GM23338 (cell line): ENCODE measurements around the gene CA7.

Experiments
- ETS1 ChIP-seq: IDR thresholded peaks from 2 replicates; pipeline ENCODE4 v1.6.1; 2016; ENCODE audit warnings: antibody characterized with exemption
- EZH2phosphoT487 ChIP-seq: fragments of 200-600 bp; sonication (generic); IDR thresholded peaks from one replicate; pipeline ENCODE4 v1.8.1; 2018; ENCODE audit warnings: antibody characterized with exemption; ENCODE audit not compliant: unreplicated experiment
- POLR2AphosphoS5 ChIP-seq: IDR thresholded peaks from 2 replicates; pipeline ENCODE4 v1.6.1; 2016; ENCODE audit warnings: antibody characterized with exemption, low read depth
- STAT1 ChIP-seq: IDR thresholded peaks from one replicate; pipeline ENCODE4 v1.6.1; 2016; ENCODE audit warnings: antibody characterized with exemption; ENCODE audit not compliant: unreplicated experiment
- ZNF462 ChIP-seq: fragments of 250-450 bp; sonication (Bioruptor Pico); IDR thresholded peaks from 2 replicates; pipeline ENCODE4 v1.5.0; 2020; ENCODE audit warnings: mild to moderate bottlenecking, moderate library complexity
- TF ChIP-seq, protein P1 (sequence below), 2 experiments: fragments of 200-600 bp in 1 of 2; sonication (generic) in 1 of 2; conservative IDR thresholded peaks; 2 replicates each; pipeline versions ENCODE4 v1.5.1 to v1.6.1; 2016 to 2017; ENCODE audit warnings: antibody characterized with exemption in 2 of 2, low read depth in 2 of 2, mild to moderate bottlenecking in 2 of 2, moderate library complexity in 1 of 2
- TF ChIP-seq, protein P2 (sequence below): IDR thresholded peaks from one replicate; pipeline ENCODE4 v1.6.1; 2018; ENCODE audit warnings: antibody characterized with exemption; ENCODE audit not compliant: unreplicated experiment

GRCh38 chr16:66881560-66881959 is 37.3 kb downstream of the CA7 start:
- TF ChIP-seq, protein P1, sequence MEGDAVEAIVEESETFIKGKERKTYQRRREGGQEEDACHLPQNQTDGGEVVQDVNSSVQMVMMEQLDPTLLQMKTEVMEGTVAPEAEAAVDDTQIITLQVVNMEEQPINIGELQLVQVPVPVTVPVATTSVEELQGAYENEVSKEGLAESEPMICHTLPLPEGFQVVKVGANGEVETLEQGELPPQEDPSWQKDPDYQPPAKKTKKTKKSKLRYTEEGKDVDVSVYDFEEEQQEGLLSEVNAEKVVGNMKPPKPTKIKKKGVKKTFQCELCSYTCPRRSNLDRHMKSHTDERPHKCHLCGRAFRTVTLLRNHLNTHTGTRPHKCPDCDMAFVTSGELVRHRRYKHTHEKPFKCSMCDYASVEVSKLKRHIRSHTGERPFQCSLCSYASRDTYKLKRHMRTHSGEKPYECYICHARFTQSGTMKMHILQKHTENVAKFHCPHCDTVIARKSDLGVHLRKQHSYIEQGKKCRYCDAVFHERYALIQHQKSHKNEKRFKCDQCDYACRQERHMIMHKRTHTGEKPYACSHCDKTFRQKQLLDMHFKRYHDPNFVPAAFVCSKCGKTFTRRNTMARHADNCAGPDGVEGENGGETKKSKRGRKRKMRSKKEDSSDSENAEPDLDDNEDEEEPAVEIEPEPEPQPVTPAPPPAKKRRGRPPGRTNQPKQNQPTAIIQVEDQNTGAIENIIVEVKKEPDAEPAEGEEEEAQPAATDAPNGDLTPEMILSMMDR (conservative IDR thresholded peaks at IDR 0.05; ENCODE audit: low read depth in 2 of 2): no peak
- TF ChIP-seq EZH2phosphoT487 (no peak), STAT1 (no peak), ETS1 (no peak), POLR2AphosphoS5 (no peak), ZNF462 (CRISPR knock-in tag) (no peak)
- TF ChIP-seq, protein P2, sequence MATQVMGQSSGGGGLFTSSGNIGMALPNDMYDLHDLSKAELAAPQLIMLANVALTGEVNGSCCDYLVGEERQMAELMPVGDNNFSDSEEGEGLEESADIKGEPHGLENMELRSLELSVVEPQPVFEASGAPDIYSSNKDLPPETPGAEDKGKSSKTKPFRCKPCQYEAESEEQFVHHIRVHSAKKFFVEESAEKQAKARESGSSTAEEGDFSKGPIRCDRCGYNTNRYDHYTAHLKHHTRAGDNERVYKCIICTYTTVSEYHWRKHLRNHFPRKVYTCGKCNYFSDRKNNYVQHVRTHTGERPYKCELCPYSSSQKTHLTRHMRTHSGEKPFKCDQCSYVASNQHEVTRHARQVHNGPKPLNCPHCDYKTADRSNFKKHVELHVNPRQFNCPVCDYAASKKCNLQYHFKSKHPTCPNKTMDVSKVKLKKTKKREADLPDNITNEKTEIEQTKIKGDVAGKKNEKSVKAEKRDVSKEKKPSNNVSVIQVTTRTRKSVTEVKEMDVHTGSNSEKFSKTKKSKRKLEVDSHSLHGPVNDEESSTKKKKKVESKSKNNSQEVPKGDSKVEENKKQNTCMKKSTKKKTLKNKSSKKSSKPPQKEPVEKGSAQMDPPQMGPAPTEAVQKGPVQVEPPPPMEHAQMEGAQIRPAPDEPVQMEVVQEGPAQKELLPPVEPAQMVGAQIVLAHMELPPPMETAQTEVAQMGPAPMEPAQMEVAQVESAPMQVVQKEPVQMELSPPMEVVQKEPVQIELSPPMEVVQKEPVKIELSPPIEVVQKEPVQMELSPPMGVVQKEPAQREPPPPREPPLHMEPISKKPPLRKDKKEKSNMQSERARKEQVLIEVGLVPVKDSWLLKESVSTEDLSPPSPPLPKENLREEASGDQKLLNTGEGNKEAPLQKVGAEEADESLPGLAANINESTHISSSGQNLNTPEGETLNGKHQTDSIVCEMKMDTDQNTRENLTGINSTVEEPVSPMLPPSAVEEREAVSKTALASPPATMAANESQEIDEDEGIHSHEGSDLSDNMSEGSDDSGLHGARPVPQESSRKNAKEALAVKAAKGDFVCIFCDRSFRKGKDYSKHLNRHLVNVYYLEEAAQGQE: no peak
